ENCODE measurements around the gene CYB5RL.
"Not testable (repeated sequence)": the region's sequence is repeated elsewhere in the genome, so short reads cannot be mapped to it uniquely, and the experiment has no call there.

The CYB5RL gene

GRCh38 chr1:54180701-54181360 lies 19.0 kb downstream of the CYB5RL start:
- DNase-seq = peak; percentile 44

GRCh38 chr1:54178296-54179070 lies 21.3 kb downstream of the CYB5RL start:
- DNase-seq = no peak

- no peak for DNase-seq
These were observed 22.1 kb downstream of the CYB5RL start for GRCh38 chr1:54177726-54178125.

GRCh38 chr1:54176621-54177327 lies 23.1 kb downstream of the CYB5RL start:
- no peak for DNase-seq

- no peak for DNase-seq
These were observed 25.7 kb downstream of the CYB5RL start for GRCh38 chr1:54174106-54174505.

- no peak for DNase-seq
These were observed 26.1 kb downstream of the CYB5RL start for GRCh38 chr1:54173681-54174080.

- DNase-seq = no peak
These were observed 26.9 kb downstream of the CYB5RL start for GRCh38 chr1:54172614-54173599.

- no peak for DNase-seq
These were observed 28.2 kb downstream of the CYB5RL start for GRCh38 chr1:54171606-54172005.

GRCh38 chr1:54171016-54171415 lies 28.8 kb downstream of the CYB5RL start:
- DNase-seq = no peak

GRCh38 chr1:54169068-54169467 lies 30.8 kb downstream of the CYB5RL start:
- no peak for DNase-seq

GRCh38 chr1:54168206-54168965 lies 31.4 kb downstream of the CYB5RL start:
- no peak for DNase-seq

- DNase-seq = no peak
These were observed 32.2 kb downstream of the CYB5RL start for GRCh38 chr1:54167422-54168139.

GRCh38 chr1:54166357-54166756 lies 33.5 kb downstream of the CYB5RL start:
- DNase-seq = not testable (repeated sequence)

- no peak for DNase-seq
These were observed 34.7 kb downstream of the CYB5RL start for GRCh38 chr1:54165146-54165545.

- no peak for DNase-seq
These were observed 36.3 kb downstream of the CYB5RL start for GRCh38 chr1:54163573-54163972.

- no peak for DNase-seq
These were observed 36.8 kb downstream of the CYB5RL start for GRCh38 chr1:54163051-54163450.

- DNase-seq = no peak
These were observed 38.2 kb downstream of the CYB5RL start for GRCh38 chr1:54161495-54162168.

- DNase-seq = no peak
These were observed 39.5 kb downstream of the CYB5RL start for GRCh38 chr1:54160351-54160750.

GRCh38 chr1:54159733-54160316 lies 40.0 kb downstream of the CYB5RL start:
- DNase-seq = no peak

GRCh38 chr1:54158071-54158470 lies 41.8 kb downstream of the CYB5RL start:
- no peak for DNase-seq
